Ovary (tissue), 3 donors: Measurements from ENCODE around the gene HEXIM1.

Source experiments
- EP300 ChIP-seq: sonication (generic); formaldehyde crosslinking; IDR thresholded peaks from one replicate; pipeline ENCODE4 v1.6.1; 2017; ENCODE audit warnings: antibody characterized with exemption
- POLR2A ChIP-seq: fragments of 450-650 bp; IDR thresholded peaks from one replicate; pipeline ENCODE4 v1.6.1; 2017; ENCODE audit warnings: antibody characterized with exemption, mild to moderate bottlenecking, moderate library complexity
- TF ChIP-seq, protein P1 (sequence below), 3 donors: fragments of 450-650 bp in 2 of 3; fragments of 200-600 bp in 1 of 3; IDR thresholded peaks; one replicate each; pipeline versions ENCODE4 v1.5.1 to v1.8.0; 2016 to 2022; ENCODE audit warnings: antibody characterized with exemption in 3 of 3, mild to moderate bottlenecking in 1 of 3
- donor health status: DM: no; HTN: no; CAD: no.

DNA sequence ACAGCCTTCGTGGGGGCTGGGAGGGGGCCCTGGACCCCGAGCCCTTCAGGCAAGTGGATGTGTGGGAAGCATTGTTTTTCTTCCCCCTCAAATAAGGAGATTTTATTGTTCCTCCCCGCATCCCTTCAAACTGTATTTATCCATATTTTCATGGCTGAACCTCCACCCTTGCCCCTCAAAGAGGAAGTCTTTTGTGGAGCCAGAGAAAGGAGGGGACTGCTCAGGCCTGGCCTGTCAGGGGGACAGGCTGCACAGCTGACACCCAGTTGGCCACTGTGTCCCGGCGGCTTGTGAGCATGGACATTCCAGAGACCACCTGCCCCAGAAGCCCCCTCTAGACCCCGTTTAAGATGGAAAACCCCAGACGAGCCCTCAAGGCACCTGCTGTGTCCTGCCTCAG, 29.3 kb downstream of the HEXIM1 start:
- TF ChIP-seq, protein P1, sequence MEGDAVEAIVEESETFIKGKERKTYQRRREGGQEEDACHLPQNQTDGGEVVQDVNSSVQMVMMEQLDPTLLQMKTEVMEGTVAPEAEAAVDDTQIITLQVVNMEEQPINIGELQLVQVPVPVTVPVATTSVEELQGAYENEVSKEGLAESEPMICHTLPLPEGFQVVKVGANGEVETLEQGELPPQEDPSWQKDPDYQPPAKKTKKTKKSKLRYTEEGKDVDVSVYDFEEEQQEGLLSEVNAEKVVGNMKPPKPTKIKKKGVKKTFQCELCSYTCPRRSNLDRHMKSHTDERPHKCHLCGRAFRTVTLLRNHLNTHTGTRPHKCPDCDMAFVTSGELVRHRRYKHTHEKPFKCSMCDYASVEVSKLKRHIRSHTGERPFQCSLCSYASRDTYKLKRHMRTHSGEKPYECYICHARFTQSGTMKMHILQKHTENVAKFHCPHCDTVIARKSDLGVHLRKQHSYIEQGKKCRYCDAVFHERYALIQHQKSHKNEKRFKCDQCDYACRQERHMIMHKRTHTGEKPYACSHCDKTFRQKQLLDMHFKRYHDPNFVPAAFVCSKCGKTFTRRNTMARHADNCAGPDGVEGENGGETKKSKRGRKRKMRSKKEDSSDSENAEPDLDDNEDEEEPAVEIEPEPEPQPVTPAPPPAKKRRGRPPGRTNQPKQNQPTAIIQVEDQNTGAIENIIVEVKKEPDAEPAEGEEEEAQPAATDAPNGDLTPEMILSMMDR (IDR thresholded peaks at IDR 0.05) = no peak
- TF ChIP-seq POLR2A = no peak
- TF ChIP-seq EP300 = no peak
